ENCODE measurements around the gene RNF157. TPM values are rescaled to one million over a fixed set of nuclear protein-coding genes. Genes with fewer than 3 reads are reported as not detected.

RNF157 gene
- total and polyA plus RNA-seq, 8 donors = 0.79 to 11.1 (median 8.2) TPM

- Histone ChIP-seq H3K4me3 (peak overlapping the region; percentile 37 to 43), H3K9me3 (no peaks in the 10 kb centered on the region), H3K27ac (no peak overlapping the region), H3K27me3 (peaks cover 25 to 58% of the 10 kb centered on the region in 2 donors), H3K36me3 (no peaks in the 10 kb centered on the region), H3K4me1 (peaks cover 13 to 48% of the 10 kb centered on the region in 2 donors)
- DNase-seq (no peak), ATAC-seq (no peak)
- intact Hi-C loops (cut with DNase I) = no loop called here
- no peak for TF ChIP-seq CTCF (IDR thresholded peaks at IDR 0.05)
Measured at GRCh38 chr17:76140661-76141211, 99.6 kb downstream of the RNF157 start.

- H3K4me3 ChIP-seq = peak overlapping the region; percentile 10 to 23
- no peaks in the 10 kb centered on the region for H3K9me3 ChIP-seq
- DNase-seq (peak in 3 of 4 donors; percentile 70 to 82 (median 81)), ATAC-seq (peak; percentile 71)
- peak overlapping the region in 1 of 2 donors; percentile 39 for H3K27ac ChIP-seq
- no peak for TF ChIP-seq CTCF (IDR thresholded peaks at IDR 0.05)
- intact Hi-C loops (cut with DNase I) = no loop called here
- H3K36me3 ChIP-seq = no peaks in the 10 kb centered on the region
- peaks cover 13 to 41% of the 10 kb centered on the region in 2 donors for H3K4me1 ChIP-seq
- H3K27me3 ChIP-seq = peaks cover 25 to 62% of the 10 kb centered on the region in 2 donors
Measured at GRCh38 chr17:76139801-76140660, 100.3 kb downstream of the RNF157 start.

- H3K36me3 ChIP-seq = no peaks in the 10 kb centered on the region
- DNase-seq = peak in 1 of 4 donors; percentile 57
- peak; percentile 2 for ATAC-seq
- intact Hi-C loops (cut with DNase I) = no loop called here
- H3K9me3 ChIP-seq = no peaks in the 10 kb centered on the region
- H3K4me1 ChIP-seq = peaks cover 13 to 34% of the 10 kb centered on the region in 2 donors
- peak overlapping the region; percentile 10 to 23 for H3K4me3 ChIP-seq
- peak overlapping the region in 1 of 2 donors; percentile 39 for H3K27ac ChIP-seq
- no peak for TF ChIP-seq CTCF (IDR thresholded peaks at IDR 0.05)
- peaks cover 25 to 71% of the 10 kb centered on the region in 2 donors for H3K27me3 ChIP-seq
Measured at GRCh38 chr17:76138896-76139752, 101.2 kb downstream of the RNF157 start.

GRCh38 chr17:76138234-76138895, 101.9 kb downstream of the RNF157 start:
- peak; percentile 56 for ATAC-seq
- Histone ChIP-seq H3K36me3 (no peaks in the 10 kb centered on the region), H3K9me3 (no peaks in the 10 kb centered on the region), H3K27ac (peak overlapping the region in 1 of 2 donors; percentile 39), H3K27me3 (peaks cover 26 to 72% of the 10 kb centered on the region in 2 donors), H3K4me1 (peaks cover 13 to 31% of the 10 kb centered on the region in 2 donors), H3K4me3 (peak overlapping the region; percentile 10 to 23)
- TF ChIP-seq CTCF (IDR thresholded peaks at IDR 0.05) = no peak
- DNase-seq = peak in 2 of 4 donors; percentile 61 to 78
- intact Hi-C loops (cut with DNase I) = no loop called here
